Hepatic stellate cell (primary cell): Measurements from ENCODE around the gene KCNH2.

Experiments
- DNase-seq: peaks from one replicate; pipeline ENCODE4 v3.0.0; 2011; ENCODE audit warnings: low spot score

Gene KCNH2

GRCh38 chr7:150959739-150960734 lies 18.1 kb downstream of the KCNH2 start:
- DNase-seq = no peak

- no peak for DNase-seq
These were observed 19.0 kb downstream of the KCNH2 start for GRCh38 chr7:150959081-150959480.

- DNase-seq = no peak
These were observed 19.5 kb downstream of the KCNH2 start for GRCh38 chr7:150958597-150958996.

- no peak for DNase-seq
These were observed 20.0 kb downstream of the KCNH2 start for GRCh38 chr7:150958062-150958552.

- no peak for DNase-seq
These were observed 20.7 kb downstream of the KCNH2 start for GRCh38 chr7:150957133-150958020.

GRCh38 chr7:150956395-150957132 lies 21.6 kb downstream of the KCNH2 start:
- no peak for DNase-seq

GRCh38 chr7:150955519-150956394 lies 22.4 kb downstream of the KCNH2 start:
- DNase-seq = no peak

GRCh38 chr7:150954986-150955518 lies 23.1 kb downstream of the KCNH2 start:
- DNase-seq = no peak

GRCh38 chr7:150954201-150954985 lies 23.7 kb downstream of the KCNH2 start:
- no peak for DNase-seq

GRCh38 chr7:150953061-150953997 lies 24.8 kb downstream of the KCNH2 start:
- no peak for DNase-seq

- DNase-seq = no peak
These were observed 25.6 kb downstream of the KCNH2 start for GRCh38 chr7:150952331-150953050.

GRCh38 chr7:150951521-150951920 lies 26.6 kb downstream of the KCNH2 start:
- DNase-seq = no peak

- no peak for DNase-seq
These were observed 27.0 kb downstream of the KCNH2 start for GRCh38 chr7:150951181-150951520.

- no peak for DNase-seq
These were observed 27.5 kb downstream of the KCNH2 start for GRCh38 chr7:150950496-150951180.

GRCh38 chr7:150949971-150950491 lies 28.1 kb downstream of the KCNH2 start:
- DNase-seq = no peak

- no peak for DNase-seq
These were observed 28.6 kb downstream of the KCNH2 start for GRCh38 chr7:150949564-150949963.

GRCh38 chr7:150948791-150949251 lies 29.3 kb downstream of the KCNH2 start:
- DNase-seq = no peak
